Endothelial cell of umbilical vein (primary cell): Measurements from ENCODE around the gene SNIP1.
"Not testable (repeated sequence)": the region's sequence is repeated elsewhere in the genome, so short reads cannot be mapped to it uniquely, and the experiment has no call there.

Experiments used
- MYC ChIP-seq: IDR thresholded peaks from one replicate; pipeline ENCODE4 v1.6.1; 2011; ENCODE audit warnings: mild to moderate bottlenecking, low read depth, low read length
- POLR2AphosphoS5 ChIP-seq: IDR thresholded peaks from 2 replicates; pipeline ENCODE4 v1.6.1; 2012; ENCODE audit warnings: low read depth, mild to moderate bottlenecking, control low read depth, low read length, moderate library complexity; ENCODE audit not compliant: insufficient read depth
- TF ChIP-seq, protein P1 (sequence below), 2 donors: IDR thresholded peaks; 1 replicate in 1 of 2; 2 replicates in 1 of 2; pipeline ENCODE4 v1.5.1; 2011; ENCODE audit warnings: low read length in 2 of 2, mild to moderate bottlenecking in 2 of 2, moderate library complexity in 2 of 2, control low read depth in 1 of 2, inconsistent platforms in 1 of 2, low read depth in 1 of 2; ENCODE audit not compliant: insufficient read depth in 1 of 2; ENCODE audit errors: extremely low read depth in 1 of 2

DNA sequence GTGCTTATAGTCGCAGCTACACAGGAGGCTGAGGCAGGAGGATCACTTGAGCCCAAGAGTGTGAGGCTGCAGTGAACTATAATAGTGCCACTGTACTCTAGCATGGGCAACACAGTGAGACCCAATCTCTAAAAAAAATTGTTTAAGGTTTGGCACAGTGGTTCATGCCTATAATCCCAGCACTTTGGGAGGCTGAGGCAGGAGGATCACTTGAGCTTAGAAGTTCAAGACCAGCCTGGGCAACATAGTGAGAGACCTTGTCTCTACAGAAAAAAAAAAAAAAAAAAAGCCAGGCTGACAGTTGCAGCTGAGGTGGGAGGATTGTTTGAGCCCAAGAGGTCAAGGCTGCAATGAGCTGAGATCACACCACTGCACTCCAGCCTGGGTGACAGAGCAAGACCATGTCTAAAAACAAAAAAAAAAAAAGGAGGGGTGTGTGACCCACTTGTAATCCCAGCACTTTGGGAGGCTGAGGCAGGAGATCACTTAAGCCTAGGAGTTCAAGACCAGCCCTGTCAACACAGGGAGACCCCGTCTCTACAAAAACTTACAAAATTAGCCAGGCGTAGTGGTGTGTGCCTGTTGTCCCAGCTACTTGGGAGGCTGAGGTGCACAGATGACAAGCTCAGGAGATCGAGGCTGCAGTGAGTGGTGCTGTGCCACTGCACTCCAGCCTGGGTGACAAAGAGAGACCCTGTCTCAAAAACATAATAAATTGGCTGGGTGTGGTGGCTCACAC is 21.5 kb downstream of the SNIP1 start:
- not testable (repeated sequence) for TF ChIP-seq POLR2AphosphoS5, MYC
- TF ChIP-seq, protein P1, sequence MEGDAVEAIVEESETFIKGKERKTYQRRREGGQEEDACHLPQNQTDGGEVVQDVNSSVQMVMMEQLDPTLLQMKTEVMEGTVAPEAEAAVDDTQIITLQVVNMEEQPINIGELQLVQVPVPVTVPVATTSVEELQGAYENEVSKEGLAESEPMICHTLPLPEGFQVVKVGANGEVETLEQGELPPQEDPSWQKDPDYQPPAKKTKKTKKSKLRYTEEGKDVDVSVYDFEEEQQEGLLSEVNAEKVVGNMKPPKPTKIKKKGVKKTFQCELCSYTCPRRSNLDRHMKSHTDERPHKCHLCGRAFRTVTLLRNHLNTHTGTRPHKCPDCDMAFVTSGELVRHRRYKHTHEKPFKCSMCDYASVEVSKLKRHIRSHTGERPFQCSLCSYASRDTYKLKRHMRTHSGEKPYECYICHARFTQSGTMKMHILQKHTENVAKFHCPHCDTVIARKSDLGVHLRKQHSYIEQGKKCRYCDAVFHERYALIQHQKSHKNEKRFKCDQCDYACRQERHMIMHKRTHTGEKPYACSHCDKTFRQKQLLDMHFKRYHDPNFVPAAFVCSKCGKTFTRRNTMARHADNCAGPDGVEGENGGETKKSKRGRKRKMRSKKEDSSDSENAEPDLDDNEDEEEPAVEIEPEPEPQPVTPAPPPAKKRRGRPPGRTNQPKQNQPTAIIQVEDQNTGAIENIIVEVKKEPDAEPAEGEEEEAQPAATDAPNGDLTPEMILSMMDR (IDR thresholded peaks at IDR 0.05; ENCODE audit: extremely low read depth in 1 of 2, insufficient read depth in 1 of 2, low read depth in 1 of 2, low read length in 2 of 2) = not testable (repeated sequence)
